Smooth muscle cell (in vitro differentiated cells): ENCODE measurements around the gene ACO2. TPM values are rescaled to one million over a fixed set of nuclear protein-coding genes. Genes with fewer than 3 reads are reported as not detected.

Experiments used
- DNase-seq: peaks from one replicate; lab custom pipeline; 2025; ENCODE audit not compliant: unreplicated experiment; lab: John Stamatoyannopoulos, UW
- H2AFZ ChIP-seq: fragments of 200-600 bp; sonication (generic); 2 replicates; pipeline ENCODE4 v1.6.0; 2016; ENCODE audit warnings: antibody characterized with exemption, low read depth, mild to moderate bottlenecking
- H3F3A ChIP-seq: fragments of 200-600 bp; sonication (generic); 2 replicates; pipeline ENCODE4 v1.6.0; 2017; ENCODE audit warnings: antibody characterized with exemption, low read depth
- H3K27ac ChIP-seq: fragments of 200-600 bp; sonication (generic); 2 replicates; pipeline ENCODE4 v1.5.1; 2016; ENCODE audit warnings: low read depth, mild to moderate bottlenecking
- H3K27me3 ChIP-seq: fragments of 200-600 bp; sonication (generic); 2 replicates; pipeline ENCODE4 v1.6.1; 2016; ENCODE audit warnings: low read depth, mild to moderate bottlenecking
- H3K36me3 ChIP-seq: fragments of 200-600 bp; sonication (generic); 2 replicates; pipeline ENCODE4 v1.5.1; 2016; ENCODE audit warnings: low read depth
- H3K4me1 ChIP-seq: fragments of 200-600 bp; sonication (generic); 2 replicates; pipeline ENCODE4 v1.5.1; 2016; ENCODE audit warnings: low read depth
- H3K4me2 ChIP-seq: fragments of 200-600 bp; sonication (generic); 2 replicates; pipeline ENCODE4 v1.6.0; 2016; ENCODE audit warnings: mild to moderate bottlenecking
- H3K4me3 ChIP-seq: fragments of 200-600 bp; sonication (generic); 2 replicates; pipeline ENCODE4 v1.5.1; 2016; ENCODE audit warnings: mild to moderate bottlenecking
- H3K79me2 ChIP-seq: fragments of 200-600 bp; sonication (generic); 2 replicates; pipeline ENCODE4 v1.6.0; 2016; ENCODE audit warnings: low read depth, mild to moderate bottlenecking
- H3K9ac ChIP-seq: fragments of 200-600 bp; sonication (generic); 2 replicates; pipeline ENCODE4 v1.6.0; 2016; ENCODE audit warnings: low read depth
- H3K9me3 ChIP-seq: fragments of 200-600 bp; sonication (generic); replicated peaks from 2 replicates; pipeline ENCODE4 v1.5.1; 2016; ENCODE audit warnings: low read depth
- H4K20me1 ChIP-seq: fragments of 200-600 bp; sonication (generic); 2 replicates; pipeline ENCODE4 v1.6.0; 2016; ENCODE audit warnings: low read depth
- CTCF ChIP-seq: fragments of 200-600 bp; sonication (generic); IDR thresholded peaks from 2 replicates; pipeline ENCODE4 v1.5.1; 2017; ENCODE audit warnings: borderline replicate concordance, mild to moderate bottlenecking, antibody characterized with exemption; ENCODE audit not compliant: insufficient read depth, poor library complexity, severe bottlenecking
- WGBS: methylation state at CpG from one replicate; pipeline ENCODE4 v1.1.7; 2016; ENCODE audit warnings: low lambda C conversion rate; 5-methylcytosine and 5-hydroxymethylcytosine counted together
- polyA plus RNA-seq: library from polyadenylated mRNA; unstranded; fragments of >200 nt; fragmentation: Nextera tagmentation; extraction: Ambion mirVana; gene quantifications from 2 replicates; pipeline ENCODE4 v1.2.1, GENCODE V29; 2016
- total RNA-seq: library from RNA; depleted of rRNA; stranded (reverse); fragments of >200 nt; gene quantifications from 2 replicates; pipeline ENCODE4 v1.2.3, GENCODE V29; 2014

Gene ACO2
- total and polyA plus RNA-seq, 2 experiments from 2014 or later = 33.0 to 72.1 TPM

GRCh38 chr22:41540006-41540315, 71.0 kb downstream of the ACO2 start:
- Histone ChIP-seq H3K79me2 (peaks cover 27% of the 10 kb centered on the region), H3K4me2 (no peak overlapping the region), H2AFZ (no peak overlapping the region), H3K27ac (no peak overlapping the region), H3K4me1 (peaks cover 11% of the 10 kb centered on the region), H3K9me3 (no peaks in the 10 kb centered on the region), H3K9ac (no peak overlapping the region), H4K20me1 (peaks cover 35% of the 10 kb centered on the region), H3K36me3 (no peaks in the 10 kb centered on the region), H3K4me3 (no peak overlapping the region), H3F3A (peaks cover 4% of the 10 kb centered on the region), H3K27me3 (no peaks in the 10 kb centered on the region)
- no peak for TF ChIP-seq CTCF
- 87% methylated on average over 3 of the region's 3 CpGs for WGBS
- DNase-seq = no peak

- no peak overlapping the region for H3K27ac ChIP-seq
- 96% methylated on average over 7 of the region's 7 CpGs for WGBS
- peaks cover 27% of the 10 kb centered on the region for H3K79me2 ChIP-seq
- no peaks in the 10 kb centered on the region for H3K9me3 ChIP-seq
- peaks cover 4% of the 10 kb centered on the region for H3F3A ChIP-seq
- TF ChIP-seq CTCF = no peak
- no peak overlapping the region for H2AFZ ChIP-seq
- peaks cover 14% of the 10 kb centered on the region for H3K4me1 ChIP-seq
- no peak overlapping the region for H3K4me3 ChIP-seq
- H3K36me3 ChIP-seq = no peaks in the 10 kb centered on the region
- H3K4me2 ChIP-seq = no peak overlapping the region
- H4K20me1 ChIP-seq = peaks cover 32% of the 10 kb centered on the region
- DNase-seq = no peak
- no peak overlapping the region for H3K9ac ChIP-seq
- no peaks in the 10 kb centered on the region for H3K27me3 ChIP-seq
These were observed 71.4 kb downstream of the ACO2 start for GRCh38 chr22:41540365-41540764.

- Histone ChIP-seq H3K4me3 (no peak overlapping the region), H2AFZ (no peak overlapping the region), H3K27me3 (no peaks in the 10 kb centered on the region), H4K20me1 (peaks cover 32% of the 10 kb centered on the region), H3K4me2 (no peak overlapping the region), H3K27ac (no peak overlapping the region), H3F3A (peaks cover 4% of the 10 kb centered on the region), H3K9me3 (no peaks in the 10 kb centered on the region), H3K9ac (no peak overlapping the region), H3K79me2 (peaks cover 27% of the 10 kb centered on the region), H3K36me3 (no peaks in the 10 kb centered on the region), H3K4me1 (peaks cover 14% of the 10 kb centered on the region)
- WGBS = 58% methylated on average over 3 of the region's 3 CpGs
- DNase-seq = no peak
- no peak for TF ChIP-seq CTCF
These were observed 72.6 kb downstream of the ACO2 start for GRCh38 chr22:41541484-41541883.

- H3K27ac ChIP-seq = no peak overlapping the region
- WGBS = 94% methylated on average over 4 of the region's 4 CpGs
- peaks cover 14% of the 10 kb centered on the region for H3K4me1 ChIP-seq
- no peak overlapping the region for H3K4me3 ChIP-seq
- H3K9ac ChIP-seq = no peak overlapping the region
- no peak overlapping the region for H2AFZ ChIP-seq
- H3K36me3 ChIP-seq = no peaks in the 10 kb centered on the region
- no peaks in the 10 kb centered on the region for H3K27me3 ChIP-seq
- peaks cover 27% of the 10 kb centered on the region for H3K79me2 ChIP-seq
- peaks cover 28% of the 10 kb centered on the region for H4K20me1 ChIP-seq
- H3F3A ChIP-seq = peaks cover 4% of the 10 kb centered on the region
- no peak for TF ChIP-seq CTCF
- H3K9me3 ChIP-seq = no peaks in the 10 kb centered on the region
- H3K4me2 ChIP-seq = peak overlapping the region; percentile 97
- no peak for DNase-seq
These were observed 73.3 kb downstream of the ACO2 start for GRCh38 chr22:41542224-41542623.
